Activated gamma-delta T cell (primary cell): ENCODE results near the gene ENOSF1.
"Not testable (repeated sequence)": the region's sequence is repeated elsewhere in the genome, so short reads cannot be mapped to it uniquely, and the experiment has no call there.

Source experiments
- DNase-seq: peaks from one replicate; lab custom pipeline; 2025; lab: John Stamatoyannopoulos, UW
- total RNA-seq, 2 donors: gene quantifications; one replicate each; lab custom pipeline; 2026; lab: John Stamatoyannopoulos, UW

The ENOSF1 gene
- total RNA-seq = 68.0 to 92.0 reads per million in 2 donors

GRCh38 chr18:712401-713134, at the start of gene ENOSF1:
ENOSF1 (minus strand) TSS chr18:712630; CDS start chr18:712587, 43 bp downstream.
- peak; percentile 67 for DNase-seq

- not testable (repeated sequence) for DNase-seq
Measured at GRCh38 chr18:759864-760263, 47.4 kb upstream of the ENOSF1 start.

- no peak for DNase-seq
Measured at GRCh38 chr18:755506-755905, 43.1 kb upstream of the ENOSF1 start.

- DNase-seq = no peak
Measured at GRCh38 chr18:754656-755055, 42.2 kb upstream of the ENOSF1 start.

- no peak for DNase-seq
Measured at GRCh38 chr18:750456-750855, 38.0 kb upstream of the ENOSF1 start.

- DNase-seq = no peak
Measured at GRCh38 chr18:744832-745597, 32.6 kb upstream of the ENOSF1 start.

- DNase-seq = no peak
Measured at GRCh38 chr18:741931-742512, 29.6 kb upstream of the ENOSF1 start.

- no peak for DNase-seq
Measured at GRCh38 chr18:732371-732770, 19.9 kb upstream of the ENOSF1 start.

- DNase-seq = no peak
Measured at GRCh38 chr18:731185-731584, 18.8 kb upstream of the ENOSF1 start.

GRCh38 chr18:730692-731091, 18.3 kb upstream of the ENOSF1 start:
- no peak for DNase-seq

- not testable (repeated sequence) for DNase-seq
Measured at GRCh38 chr18:730120-730519, 17.7 kb upstream of the ENOSF1 start.

GRCh38 chr18:725646-726045, 13.2 kb upstream of the ENOSF1 start:
- no peak for DNase-seq

- DNase-seq = no peak
Measured at GRCh38 chr18:723541-724080, 11.2 kb upstream of the ENOSF1 start.

GRCh38 chr18:717003-717402, 4.6 kb upstream of the ENOSF1 start:
- no peak for DNase-seq

GRCh38 chr18:715626-716025, 3.2 kb upstream of the ENOSF1 start:
- no peak for DNase-seq

- DNase-seq = peak; percentile 26
Measured at GRCh38 chr18:713135-713490, 683 bp upstream of the ENOSF1 start.

- DNase-seq = no peak
Measured at GRCh38 chr18:711657-712400, 601 bp downstream of the ENOSF1 start.

- DNase-seq = no peak
Measured at GRCh38 chr18:711310-711656, 1.1 kb downstream of the ENOSF1 start.

GRCh38 chr18:710418-711300, 1.8 kb downstream of the ENOSF1 start:
- no peak for DNase-seq

- DNase-seq = no peak
Measured at GRCh38 chr18:709771-710170, 2.7 kb downstream of the ENOSF1 start.

- DNase-seq = no peak
Measured at GRCh38 chr18:708096-708495, 4.3 kb downstream of the ENOSF1 start.
